ENCODE results near the gene SLC25A1. TPM values are rescaled to one million over a fixed set of nuclear protein-coding genes. Genes with fewer than 3 reads are reported as not detected.

Gene SLC25A1
- total and polyA plus RNA-seq, 7 experiments from 2014 or later, result 19.3 to 66.5 (median 31.9) TPM

DNA sequence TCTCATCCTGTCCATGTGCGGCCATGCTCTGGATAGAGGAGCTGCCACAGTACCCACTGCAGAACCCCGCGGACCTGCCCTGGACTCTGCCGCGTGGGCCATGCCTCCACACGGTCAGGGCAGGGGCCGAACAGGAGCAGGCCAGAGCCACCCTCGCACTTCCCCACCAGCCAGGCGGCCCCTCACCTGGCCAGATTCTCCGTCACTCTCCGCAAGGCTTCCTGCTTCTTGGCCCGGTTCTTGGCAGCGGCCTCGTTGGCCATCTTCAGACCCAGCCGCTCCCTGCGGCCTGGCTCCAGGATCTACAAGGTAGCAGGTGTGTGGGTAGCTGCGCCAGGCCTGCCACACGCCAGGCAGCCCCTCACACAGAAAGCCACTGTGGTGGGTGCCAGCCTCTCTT is 43.7 kb downstream of the SLC25A1 start:
- Histone ChIP-seq H3K27ac (ENCODE audit: low read depth, low read length) (no peak overlapping the region), H3K4me1 (ENCODE audit: control insufficient read depth in 2 of 2, insufficient read depth in 2 of 2, low read length in 2 of 2) (no peaks in the 10 kb centered on the region), H3K27me3 (ENCODE audit: control insufficient read depth in 2 of 2, insufficient read depth in 2 of 2, low read length in 2 of 2) (no peaks in the 10 kb centered on the region), H3K9me3 (ENCODE audit: control insufficient read depth in 2 of 3, low read length in 3 of 3) (no peaks in the 10 kb centered on the region), H3K4me3 (ENCODE audit: low read length) (no peak overlapping the region), H3K36me3 (ENCODE audit: control insufficient read depth in 2 of 3, insufficient read depth in 3 of 3, low read length in 3 of 3) (peaks cover 5 to 86% (median 7%) of the 10 kb centered on the region in 3 experiments)
- peaks cover 0 to 5% (median 0%) of the 10 kb centered on the region in 7 donors for H3K4me1 Mint-ChIP-seq
- intact Hi-C loops (cut with micrococcal nuclease), result no loop called here
- DNase-seq (no peak), ATAC-seq (no peak)
- H3K27ac Mint-ChIP-seq, result peak overlapping the region in 2 of 9 donors; percentile 17 to 76
- ChIA-PET POLR2A (no interaction called here), CTCF (interaction anchor here (0.6 kb wide), 1 partner anchor 21 kb away, joined by 4 read pairs; no protein-coding TSS in a partner anchor)
- peak overlapping the region in 1 of 10 donors; percentile 20 for H3K4me3 Mint-ChIP-seq
- no peaks in the 10 kb centered on the region for H3K9me3 Mint-ChIP-seq
- H3K27me3 Mint-ChIP-seq, result no peaks in the 10 kb centered on the region
- peaks cover 0 to 40% (median 14%) of the 10 kb centered on the region in 5 donors for H3K36me3 Mint-ChIP-seq

DNA sequence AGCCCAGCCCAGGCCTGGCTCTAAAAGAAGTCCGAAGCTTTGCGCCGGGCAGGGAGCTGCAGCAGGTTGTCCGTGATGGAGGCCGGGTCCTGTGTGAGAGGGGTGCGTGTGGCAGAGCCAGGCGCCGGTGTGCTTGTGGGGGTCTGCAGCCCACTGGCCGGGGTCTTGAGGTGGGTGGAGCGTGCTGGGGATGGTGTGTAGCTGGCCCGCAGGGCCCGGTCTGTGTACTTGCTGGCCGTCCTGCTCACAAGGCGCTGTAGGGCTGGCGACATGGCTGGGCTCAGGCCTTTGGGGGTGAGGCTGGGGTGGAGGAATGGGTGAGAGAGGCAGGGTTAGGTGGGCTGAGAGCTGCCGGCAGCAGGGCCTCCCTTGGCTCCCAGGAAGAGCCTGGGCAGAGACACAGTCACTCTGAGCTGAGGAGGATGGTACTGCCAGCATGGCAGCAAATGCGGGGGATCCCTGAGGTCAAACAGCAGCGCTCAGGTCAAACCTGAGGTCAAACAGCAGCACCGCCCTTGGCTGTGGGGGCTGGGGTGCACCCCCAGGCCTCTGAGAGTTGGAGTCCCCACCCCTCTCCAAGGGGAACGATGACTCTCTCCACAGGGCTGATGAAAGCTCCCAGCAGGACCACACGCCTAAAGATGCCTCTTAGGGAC is 44.2 kb downstream of the SLC25A1 start:
- H3K36me3 Mint-ChIP-seq, result peaks cover 0 to 36% (median 12%) of the 10 kb centered on the region in 5 donors
- CTCF ChIA-PET, result interaction anchor here (0.6 kb wide), 1 partner anchor 21 kb away, joined by 4 read pairs; no protein-coding TSS in a partner anchor
- H3K27ac Mint-ChIP-seq, result no peak overlapping the region

DNA sequence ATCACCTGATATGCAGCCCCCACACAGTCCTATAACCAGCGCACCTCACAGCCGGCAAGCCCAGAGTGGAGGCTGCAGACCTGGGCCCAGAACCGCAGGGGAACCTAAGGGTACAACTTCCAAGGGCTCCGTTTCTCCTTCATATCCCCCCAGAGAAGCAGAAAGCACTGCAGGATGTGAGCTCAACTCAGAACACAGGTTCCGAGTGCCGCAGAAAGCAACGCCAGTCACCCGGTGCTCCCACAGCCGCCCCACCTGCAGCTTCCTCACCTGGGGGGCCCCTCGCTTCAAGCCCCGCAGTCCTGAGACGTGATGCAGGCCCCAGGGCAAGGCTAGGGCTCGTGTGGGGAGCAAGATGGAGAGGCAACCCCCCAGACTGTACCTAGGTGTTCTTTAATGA is 45.0 kb downstream of the SLC25A1 start:
- H3K36me3 Mint-ChIP-seq, result peaks cover 0 to 32% (median 12%) of the 10 kb centered on the region in 5 donors

More for the DNA sequence above, 44.2 kb downstream of the SLC25A1 start:
- Histone ChIP-seq H3K36me3 (ENCODE audit: control insufficient read depth in 2 of 3, insufficient read depth in 3 of 3, low read length in 3 of 3) (peaks cover 5 to 80% (median 7%) of the 10 kb centered on the region in 3 experiments), H3K27ac (ENCODE audit: low read depth, low read length) (no peak overlapping the region), H3K4me1 (ENCODE audit: control insufficient read depth in 2 of 2, insufficient read depth in 2 of 2, low read length in 2 of 2) (no peaks in the 10 kb centered on the region), H3K9me3 (ENCODE audit: control insufficient read depth in 2 of 3, low read length in 3 of 3) (no peaks in the 10 kb centered on the region), H3K4me3 (ENCODE audit: low read length) (no peak overlapping the region), H3K27me3 (ENCODE audit: control insufficient read depth in 2 of 2, insufficient read depth in 2 of 2, low read length in 2 of 2) (no peaks in the 10 kb centered on the region)
- H3K27me3 Mint-ChIP-seq, result no peaks in the 10 kb centered on the region
- no peak overlapping the region for H3K4me3 Mint-ChIP-seq
- peaks cover 0 to 10% (median 3%) of the 10 kb centered on the region in 7 donors for H3K4me1 Mint-ChIP-seq
- ATAC-seq (no peak), DNase-seq (no peak)
- POLR2A ChIA-PET, result no interaction called here
- intact Hi-C loops (cut with micrococcal nuclease), result no loop called here
- H3K9me3 Mint-ChIP-seq, result no peaks in the 10 kb centered on the region

DNA sequence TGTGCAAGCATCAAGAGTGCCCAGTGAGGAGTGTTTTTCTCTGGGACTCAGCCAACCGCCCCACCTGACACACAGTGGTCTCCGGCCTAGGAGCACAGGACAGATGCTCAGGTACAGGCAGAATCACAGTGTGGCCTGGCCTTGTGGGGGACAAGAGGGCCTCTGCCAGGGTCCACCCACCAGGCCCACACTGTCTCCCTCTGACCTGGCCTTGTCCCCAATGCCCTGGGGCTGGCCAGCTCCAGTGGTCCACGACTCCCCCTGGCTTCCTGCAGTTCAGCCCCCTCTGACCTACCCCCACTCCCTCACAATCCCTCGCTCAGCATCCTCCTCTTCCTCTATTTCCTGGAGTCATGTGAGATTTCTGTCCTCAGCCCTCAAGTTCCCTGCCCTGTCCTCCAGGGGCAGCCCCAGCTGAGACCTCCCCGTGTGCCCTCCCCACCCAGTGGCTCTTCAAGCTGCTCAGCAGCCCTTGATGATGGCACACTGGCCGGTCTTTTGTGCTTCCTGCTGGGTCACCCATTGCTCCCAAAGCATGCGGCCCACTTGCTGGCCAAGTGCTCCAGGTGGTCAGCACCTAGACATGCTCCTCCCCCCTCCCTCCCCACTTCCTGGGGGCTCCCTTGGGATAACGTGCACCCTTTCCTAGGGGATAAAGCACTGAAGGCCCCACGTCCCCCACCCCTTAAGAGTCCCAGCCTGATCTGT is 45.7 kb downstream of the SLC25A1 start:
- H3K9me3 Mint-ChIP-seq, result no peaks in the 10 kb centered on the region
- peaks cover 0 to 10% (median 3%) of the 10 kb centered on the region in 7 donors for H3K4me1 Mint-ChIP-seq
- Histone ChIP-seq H3K27ac (ENCODE audit: low read depth, low read length) (no peak overlapping the region), H3K36me3 (ENCODE audit: control insufficient read depth in 2 of 3, insufficient read depth in 3 of 3, low read length in 3 of 3) (peaks cover 0 to 65% (median 3%) of the 10 kb centered on the region in 3 experiments), H3K4me1 (ENCODE audit: control insufficient read depth in 2 of 2, insufficient read depth in 2 of 2, low read length in 2 of 2) (no peaks in the 10 kb centered on the region), H3K9me3 (ENCODE audit: control insufficient read depth in 2 of 3, low read length in 3 of 3) (no peaks in the 10 kb centered on the region), H3K27me3 (ENCODE audit: control insufficient read depth in 2 of 2, insufficient read depth in 2 of 2, low read length in 2 of 2) (no peaks in the 10 kb centered on the region), H3K4me3 (ENCODE audit: low read length) (no peak overlapping the region)
- CTCF ChIA-PET, result interaction anchor here (1.0 kb wide), 1 partner anchor 12 kb away, joined by 3 read pairs; the partner anchor contains the start of gene ESS2
- intact Hi-C loops (cut with micrococcal nuclease), result no loop called here
- peak; percentile 30 for ATAC-seq
- no peak for DNase-seq
- no peaks in the 10 kb centered on the region for H3K27me3 Mint-ChIP-seq
- peak overlapping the region in 2 of 9 donors; percentile 11 to 53 for H3K27ac Mint-ChIP-seq
- H3K36me3 Mint-ChIP-seq, result peaks cover 0 to 32% (median 12%) of the 10 kb centered on the region in 5 donors
- POLR2A ChIA-PET, result interaction anchor here (0.5 kb wide), 1 partner anchor 128 kb away, joined by 5 read pairs; no protein-coding TSS in a partner anchor
- no peak overlapping the region for H3K4me3 Mint-ChIP-seq

More for the DNA sequence above, 45.0 kb downstream of the SLC25A1 start:
- no peaks in the 10 kb centered on the region for H3K27me3 ChIP-seq (ENCODE audit: control insufficient read depth in 2 of 2, insufficient read depth in 2 of 2, low read length in 2 of 2)
- no peaks in the 10 kb centered on the region for H3K4me1 ChIP-seq (ENCODE audit: control insufficient read depth in 2 of 2, insufficient read depth in 2 of 2, low read length in 2 of 2)
- POLR2A ChIA-PET, result interaction anchor here (0.5 kb wide), 1 partner anchor 127 kb away, joined by 5 read pairs; no protein-coding TSS in a partner anchor
- CTCF ChIA-PET, result interaction anchor here (0.6 to 1.0 kb wide), 2 partner anchors 11 to 21 kb away, joined by 3 read pairs; partner anchors contain the start of gene ESS2
- H3K9me3 ChIP-seq (ENCODE audit: control insufficient read depth in 2 of 3, low read length in 3 of 3), result no peaks in the 10 kb centered on the region
- H3K27ac ChIP-seq (ENCODE audit: low read depth, low read length), result no peak overlapping the region
- H3K4me3 ChIP-seq (ENCODE audit: low read length), result no peak overlapping the region
- H3K36me3 ChIP-seq (ENCODE audit: control insufficient read depth in 2 of 3, insufficient read depth in 3 of 3, low read length in 3 of 3), result peaks cover 1 to 73% (median 5%) of the 10 kb centered on the region in 3 experiments
- H3K27ac Mint-ChIP-seq, result no peak overlapping the region
- ATAC-seq (no peak), DNase-seq (no peak)
- intact Hi-C loops (cut with micrococcal nuclease), result no loop called here
- H3K9me3 Mint-ChIP-seq, result no peaks in the 10 kb centered on the region
- no peak overlapping the region for H3K4me3 Mint-ChIP-seq
- no peaks in the 10 kb centered on the region for H3K27me3 Mint-ChIP-seq
- H3K4me1 Mint-ChIP-seq, result peaks cover 0 to 10% (median 3%) of the 10 kb centered on the region in 7 donors

GRCh38 chr22:19132153-19132552 is 46.4 kb downstream of the SLC25A1 start:
- Histone ChIP-seq H3K36me3 (ENCODE audit: control insufficient read depth in 2 of 3, insufficient read depth in 3 of 3, low read length in 3 of 3) (peaks cover 0 to 58% (median 3%) of the 10 kb centered on the region in 3 experiments), H3K9me3 (ENCODE audit: control insufficient read depth in 2 of 3, low read length in 3 of 3) (no peaks in the 10 kb centered on the region), H3K27me3 (ENCODE audit: control insufficient read depth in 2 of 2, insufficient read depth in 2 of 2, low read length in 2 of 2) (no peaks in the 10 kb centered on the region), H3K4me3 (ENCODE audit: low read length) (no peak overlapping the region), H3K4me1 (ENCODE audit: control insufficient read depth in 2 of 2, insufficient read depth in 2 of 2, low read length in 2 of 2) (no peaks in the 10 kb centered on the region), H3K27ac (ENCODE audit: low read depth, low read length) (no peak overlapping the region)
- no peaks in the 10 kb centered on the region for H3K27me3 Mint-ChIP-seq
- no peak for DNase-seq
- peaks cover 0 to 10% (median 3%) of the 10 kb centered on the region in 7 donors for H3K4me1 Mint-ChIP-seq
- no peaks in the 10 kb centered on the region for H3K9me3 Mint-ChIP-seq
- CTCF ChIA-PET, result no interaction called here
- peak overlapping the region in 1 of 9 donors; percentile 17 for H3K27ac Mint-ChIP-seq
- peaks cover 0 to 32% (median 12%) of the 10 kb centered on the region in 5 donors for H3K36me3 Mint-ChIP-seq
- POLR2A ChIA-PET, result no interaction called here
- intact Hi-C loops (cut with micrococcal nuclease), result no loop called here
- no peak overlapping the region for H3K4me3 Mint-ChIP-seq
- no peak for ATAC-seq

DNA sequence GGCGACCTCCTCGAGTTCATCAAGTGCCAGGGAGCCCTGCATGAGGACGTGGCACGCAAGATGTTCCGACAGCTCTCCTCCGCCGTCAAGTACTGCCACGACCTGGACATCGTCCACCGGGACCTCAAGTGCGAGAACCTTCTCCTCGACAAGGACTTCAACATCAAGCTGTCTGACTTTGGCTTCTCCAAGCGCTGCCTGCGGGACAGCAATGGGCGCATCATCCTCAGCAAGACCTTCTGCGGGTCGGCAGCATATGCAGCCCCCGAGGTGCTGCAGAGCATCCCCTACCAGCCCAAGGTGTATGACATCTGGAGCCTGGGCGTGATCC is 46.9 kb downstream of the SLC25A1 start:
- Mint-ChIP-seq H3K9me3 (no peaks in the 10 kb centered on the region), H3K27ac (peak overlapping the region in 1 of 9 donors; percentile 17), H3K27me3 (no peaks in the 10 kb centered on the region), H3K4me1 (peaks cover 0 to 10% (median 3%) of the 10 kb centered on the region in 7 donors), H3K36me3 (peaks cover 0 to 27% (median 10%) of the 10 kb centered on the region in 5 donors), H3K4me3 (no peak overlapping the region)
- ATAC-seq, result no peak
- Histone ChIP-seq H3K9me3 (ENCODE audit: control insufficient read depth in 2 of 3, low read length in 3 of 3) (no peaks in the 10 kb centered on the region), H3K4me1 (ENCODE audit: control insufficient read depth in 2 of 2, insufficient read depth in 2 of 2, low read length in 2 of 2) (no peaks in the 10 kb centered on the region), H3K27me3 (ENCODE audit: control insufficient read depth in 2 of 2, insufficient read depth in 2 of 2, low read length in 2 of 2) (no peaks in the 10 kb centered on the region), H3K4me3 (ENCODE audit: low read length) (no peak overlapping the region), H3K36me3 (ENCODE audit: control insufficient read depth in 2 of 3, insufficient read depth in 3 of 3, low read length in 3 of 3) (peaks cover 0 to 53% (median 2%) of the 10 kb centered on the region in 3 experiments), H3K27ac (ENCODE audit: low read depth, low read length) (no peak overlapping the region)
- intact Hi-C loops (cut with micrococcal nuclease), result no loop called here
- ChIA-PET CTCF (no interaction called here), POLR2A (no interaction called here)
- DNase-seq, result no peak
